ENCODE results near the gene H6PD. TPM values are rescaled to one million over a fixed set of nuclear protein-coding genes. Genes with fewer than 3 reads are reported as not detected.

Gene H6PD, protein sequence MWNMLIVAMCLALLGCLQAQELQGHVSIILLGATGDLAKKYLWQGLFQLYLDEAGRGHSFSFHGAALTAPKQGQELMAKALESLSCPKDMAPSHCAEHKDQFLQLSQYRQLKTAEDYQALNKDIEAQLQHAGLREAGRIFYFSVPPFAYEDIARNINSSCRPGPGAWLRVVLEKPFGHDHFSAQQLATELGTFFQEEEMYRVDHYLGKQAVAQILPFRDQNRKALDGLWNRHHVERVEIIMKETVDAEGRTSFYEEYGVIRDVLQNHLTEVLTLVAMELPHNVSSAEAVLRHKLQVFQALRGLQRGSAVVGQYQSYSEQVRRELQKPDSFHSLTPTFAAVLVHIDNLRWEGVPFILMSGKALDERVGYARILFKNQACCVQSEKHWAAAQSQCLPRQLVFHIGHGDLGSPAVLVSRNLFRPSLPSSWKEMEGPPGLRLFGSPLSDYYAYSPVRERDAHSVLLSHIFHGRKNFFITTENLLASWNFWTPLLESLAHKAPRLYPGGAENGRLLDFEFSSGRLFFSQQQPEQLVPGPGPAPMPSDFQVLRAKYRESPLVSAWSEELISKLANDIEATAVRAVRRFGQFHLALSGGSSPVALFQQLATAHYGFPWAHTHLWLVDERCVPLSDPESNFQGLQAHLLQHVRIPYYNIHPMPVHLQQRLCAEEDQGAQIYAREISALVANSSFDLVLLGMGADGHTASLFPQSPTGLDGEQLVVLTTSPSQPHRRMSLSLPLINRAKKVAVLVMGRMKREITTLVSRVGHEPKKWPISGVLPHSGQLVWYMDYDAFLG
- polyA plus RNA-seq (ENCODE audit: insufficient read length in 4 of 4) = 10 to 100 TPM; 34.9 to 45.8 (median 41.5) TPM

DNA sequence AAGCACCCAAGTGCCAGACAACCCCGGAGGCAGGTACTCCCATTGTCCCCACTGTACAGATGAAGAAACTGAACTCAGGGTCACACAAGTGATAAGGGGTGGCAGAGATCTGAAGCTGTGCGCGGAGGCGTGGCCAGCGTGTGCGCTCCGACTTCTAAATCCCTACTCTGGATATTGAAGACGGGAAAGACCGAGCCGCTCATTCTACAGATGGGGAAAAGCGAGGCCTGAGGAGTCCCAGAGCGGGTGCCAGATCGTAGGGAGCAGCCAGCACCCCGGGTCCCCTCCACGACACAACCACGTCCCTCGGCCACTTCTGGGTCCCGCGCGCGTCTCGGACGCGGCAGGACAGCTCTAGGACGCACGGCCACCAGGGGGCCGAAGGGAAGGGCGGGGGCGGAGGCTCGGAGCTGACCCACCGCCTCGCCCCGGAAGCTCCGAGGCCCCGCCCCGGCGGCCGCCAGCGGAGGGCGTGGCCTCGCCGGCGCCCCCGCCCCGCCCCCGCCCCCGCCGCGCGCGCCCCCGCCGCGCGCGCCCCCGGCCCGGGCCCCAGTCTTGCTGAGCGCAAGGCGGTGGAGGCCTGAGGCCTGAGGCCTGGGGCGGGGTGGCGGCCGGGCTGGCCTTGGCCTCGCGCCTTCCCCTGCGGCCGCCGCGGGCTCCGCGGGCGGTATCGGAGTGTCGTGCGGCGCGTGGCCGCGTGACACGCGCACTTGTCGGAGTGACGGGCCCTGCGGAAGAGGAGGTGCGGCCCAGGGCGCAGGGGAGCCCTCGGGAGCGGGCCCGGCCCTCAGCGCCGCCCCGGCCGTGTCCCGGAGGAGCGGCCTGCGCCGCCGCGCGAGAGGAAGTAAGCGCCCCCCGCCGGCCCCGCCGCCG, at the start of gene H6PD:
H6PD (plus strand) TSS at position 552 of the 873 bp plus-strand sequence. CDS start 10,161 bp downstream, outside the sequence.
- no peak for DNase-seq (ENCODE audit: low read depth in 4 of 4, low spot score in 2 of 4)

DNA sequence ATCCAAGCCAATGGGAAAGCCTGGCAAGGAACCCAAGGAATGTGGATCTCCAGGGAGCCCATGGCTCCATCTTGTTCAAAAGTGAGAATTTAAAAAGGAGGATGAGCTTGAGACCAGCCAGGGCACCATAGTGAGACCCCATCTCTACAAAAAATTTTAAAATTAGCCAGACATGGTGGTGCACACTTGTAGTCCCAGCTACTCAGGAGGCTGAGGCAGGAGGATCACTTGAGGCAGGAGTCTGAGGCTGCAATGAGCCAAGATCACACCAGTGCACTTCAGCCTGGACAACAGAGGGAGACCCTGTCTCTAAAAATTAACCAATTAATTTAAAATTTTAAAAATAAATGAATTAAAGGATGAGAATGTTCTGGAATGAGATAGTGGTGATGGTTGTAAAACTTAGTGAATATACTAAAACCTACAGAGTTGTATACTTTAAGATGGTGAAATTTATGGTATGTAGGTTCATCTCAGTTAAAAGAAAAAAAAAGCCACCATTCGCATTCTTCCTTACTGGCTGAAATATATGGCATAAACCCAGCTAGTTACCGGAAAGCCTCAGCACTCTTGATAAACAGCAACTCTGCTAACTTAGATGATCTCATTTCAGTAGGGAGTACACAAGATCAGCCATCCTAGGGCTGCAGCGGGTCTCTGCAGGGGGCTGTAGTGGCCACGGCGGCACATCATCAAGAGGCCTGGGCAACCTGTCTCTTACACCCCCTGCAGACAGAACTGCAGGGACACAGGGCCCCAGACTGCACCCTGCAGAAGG, 48.3 kb upstream of the H6PD start:
- no peak for DNase-seq (ENCODE audit: low read depth in 4 of 4, low spot score in 2 of 4)

DNA sequence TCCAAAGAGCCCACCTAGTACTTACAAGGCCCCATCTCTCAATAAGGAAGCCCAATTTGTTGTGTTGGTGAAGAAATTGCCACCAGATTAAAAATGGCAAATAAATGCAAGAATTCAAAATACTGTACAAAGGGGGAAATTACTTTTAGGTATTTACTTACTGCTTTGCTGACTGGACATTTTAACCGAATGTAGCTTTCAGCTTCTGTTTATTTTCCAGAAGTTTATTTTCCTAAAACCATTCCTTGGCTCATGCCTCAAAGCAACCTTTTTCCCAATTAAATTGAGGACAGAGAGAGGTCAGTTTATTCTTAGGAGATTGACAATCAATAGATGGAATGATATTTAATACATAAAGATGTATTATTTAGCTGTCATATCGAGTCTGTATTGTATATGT, 47.6 kb upstream of the H6PD start:
- DNase-seq (ENCODE audit: low read depth in 4 of 4, low spot score in 2 of 4) = no peak

DNA sequence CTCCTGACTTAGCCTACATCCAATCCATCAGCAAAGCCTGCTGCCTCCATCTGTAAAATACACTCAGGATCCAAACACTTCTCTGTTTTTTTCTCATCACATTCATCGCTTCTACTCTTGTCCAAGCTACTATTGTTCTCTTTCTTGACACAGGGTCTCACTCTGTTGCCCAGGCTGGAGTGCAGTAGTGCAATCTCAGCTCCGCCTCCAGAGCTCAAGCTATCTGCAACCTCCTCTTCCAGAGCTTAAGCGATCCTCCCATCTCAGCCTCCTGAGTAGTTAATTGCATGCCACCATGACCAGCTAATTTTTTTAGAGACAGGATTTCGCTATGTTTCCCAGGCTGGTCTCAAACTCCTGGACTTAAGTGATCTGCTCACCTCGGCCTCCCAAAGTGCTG, 44.3 kb upstream of the H6PD start:
- no peak for DNase-seq (ENCODE audit: low read depth in 4 of 4, low spot score in 2 of 4)

DNA sequence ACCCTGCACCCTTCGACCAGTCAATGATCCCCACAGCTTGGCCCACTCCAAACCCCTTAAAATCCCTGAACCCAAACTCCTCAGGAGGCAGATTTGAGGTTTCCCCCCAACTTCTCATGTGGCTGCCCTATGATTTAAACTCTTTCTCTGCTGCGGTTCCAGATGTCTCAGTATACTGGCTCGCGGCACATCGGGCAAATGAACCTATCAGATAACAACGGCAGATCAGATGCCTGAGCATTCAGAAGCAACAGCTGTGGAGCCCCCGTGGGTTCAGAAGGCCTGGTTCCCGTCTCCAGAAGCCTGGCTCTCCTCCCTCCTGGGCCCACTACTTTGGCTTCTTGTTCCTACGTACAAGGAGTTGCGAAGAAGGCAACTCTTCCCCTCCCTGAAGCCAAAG, 43.3 kb upstream of the H6PD start:
- no peak for DNase-seq (ENCODE audit: low read depth in 4 of 4, low spot score in 2 of 4)

DNA sequence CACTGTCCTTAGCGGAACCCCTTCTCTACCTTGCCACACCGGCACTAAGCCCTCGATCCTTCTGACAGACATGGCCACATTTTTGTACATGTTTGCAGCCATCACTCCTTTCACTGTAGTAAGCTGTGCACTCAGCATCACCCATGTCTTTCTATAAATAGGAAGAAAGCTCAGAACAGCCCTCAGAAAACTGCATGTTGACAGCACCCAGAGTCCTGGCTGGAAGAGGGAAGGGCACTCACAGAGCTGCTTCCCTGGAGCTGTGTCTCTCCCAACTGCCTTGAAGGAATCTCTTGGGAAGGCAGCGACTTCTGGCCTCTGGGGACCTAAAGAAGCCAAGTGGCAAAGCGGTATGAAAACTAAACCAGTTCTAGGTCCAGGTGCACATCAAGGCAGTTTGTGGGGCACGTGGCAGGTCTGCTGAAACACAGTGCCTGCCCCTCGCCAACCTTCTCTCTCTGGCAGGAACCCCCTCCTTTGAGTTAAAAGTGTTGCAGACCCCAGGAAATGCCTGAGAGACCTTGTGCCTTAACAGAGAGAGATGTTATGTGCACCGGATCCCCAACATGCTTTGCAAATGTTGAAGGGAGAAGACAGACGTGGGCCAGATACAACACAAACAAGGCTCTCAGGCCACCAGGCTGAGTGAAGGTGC, 41.9 kb upstream of the H6PD start:
- no peak for DNase-seq (ENCODE audit: low read depth in 4 of 4, low spot score in 2 of 4)

DNA sequence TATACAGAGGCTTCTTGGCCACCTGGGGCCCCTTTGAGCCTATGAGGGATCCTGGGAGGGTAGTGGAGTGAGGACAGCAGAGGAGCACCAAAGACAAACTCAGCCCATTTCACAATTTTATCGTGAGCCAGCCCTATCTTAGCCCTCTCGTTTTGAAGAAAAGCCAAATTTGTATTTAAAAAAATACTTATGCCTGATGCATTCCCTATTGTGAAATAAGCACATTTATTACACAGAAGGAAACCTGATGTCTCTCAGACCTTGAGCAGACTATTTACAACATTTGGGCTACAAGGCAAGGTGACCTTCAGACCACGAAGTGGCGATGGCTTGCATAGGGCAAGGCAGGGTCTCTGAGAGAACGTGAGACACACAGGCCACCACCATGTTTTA, 41.3 kb upstream of the H6PD start:
- no peak for DNase-seq (ENCODE audit: low read depth in 4 of 4, low spot score in 2 of 4)

DNA sequence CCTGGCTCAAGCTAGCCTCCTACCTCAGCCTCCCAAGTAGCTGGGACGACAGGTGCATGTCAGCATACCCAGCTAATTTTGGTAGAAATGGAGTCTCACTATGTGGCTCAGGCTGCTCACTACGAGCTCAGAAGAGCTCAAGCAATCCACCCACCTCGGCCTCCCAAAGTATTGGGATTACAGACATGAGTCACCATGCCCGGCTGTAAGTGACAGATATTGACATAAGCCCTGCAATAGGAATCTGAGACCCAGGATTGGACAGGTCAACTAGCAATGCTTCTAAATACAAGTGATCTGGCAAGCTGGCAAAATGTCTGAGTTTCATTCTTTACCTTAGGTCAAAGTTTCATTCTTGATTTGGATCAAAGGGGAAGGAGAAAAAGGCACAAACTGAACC, 40.5 kb upstream of the H6PD start:
- no peak for DNase-seq (ENCODE audit: low read depth in 4 of 4, low spot score in 2 of 4)

DNA sequence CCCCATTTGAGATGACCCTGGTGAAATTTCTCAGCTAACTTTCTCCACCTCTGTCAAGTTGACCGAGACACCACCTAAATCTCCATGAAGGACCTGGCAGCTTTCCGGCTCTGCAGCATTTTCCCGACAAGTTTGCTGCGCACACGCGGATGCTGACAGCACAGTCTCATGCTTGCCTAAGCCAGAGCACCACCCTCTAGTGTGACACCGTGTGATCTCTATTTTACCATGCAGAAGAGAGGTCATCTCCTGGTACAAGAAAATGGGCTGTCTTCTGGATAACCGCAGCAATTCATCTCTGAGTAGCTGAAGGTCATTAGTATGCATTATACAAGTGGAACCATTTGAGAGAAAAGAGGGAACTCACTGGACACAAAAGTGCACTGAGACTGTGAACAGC, 38.9 kb upstream of the H6PD start:
- no peak for DNase-seq (ENCODE audit: low read depth in 4 of 4, low spot score in 2 of 4)

DNA sequence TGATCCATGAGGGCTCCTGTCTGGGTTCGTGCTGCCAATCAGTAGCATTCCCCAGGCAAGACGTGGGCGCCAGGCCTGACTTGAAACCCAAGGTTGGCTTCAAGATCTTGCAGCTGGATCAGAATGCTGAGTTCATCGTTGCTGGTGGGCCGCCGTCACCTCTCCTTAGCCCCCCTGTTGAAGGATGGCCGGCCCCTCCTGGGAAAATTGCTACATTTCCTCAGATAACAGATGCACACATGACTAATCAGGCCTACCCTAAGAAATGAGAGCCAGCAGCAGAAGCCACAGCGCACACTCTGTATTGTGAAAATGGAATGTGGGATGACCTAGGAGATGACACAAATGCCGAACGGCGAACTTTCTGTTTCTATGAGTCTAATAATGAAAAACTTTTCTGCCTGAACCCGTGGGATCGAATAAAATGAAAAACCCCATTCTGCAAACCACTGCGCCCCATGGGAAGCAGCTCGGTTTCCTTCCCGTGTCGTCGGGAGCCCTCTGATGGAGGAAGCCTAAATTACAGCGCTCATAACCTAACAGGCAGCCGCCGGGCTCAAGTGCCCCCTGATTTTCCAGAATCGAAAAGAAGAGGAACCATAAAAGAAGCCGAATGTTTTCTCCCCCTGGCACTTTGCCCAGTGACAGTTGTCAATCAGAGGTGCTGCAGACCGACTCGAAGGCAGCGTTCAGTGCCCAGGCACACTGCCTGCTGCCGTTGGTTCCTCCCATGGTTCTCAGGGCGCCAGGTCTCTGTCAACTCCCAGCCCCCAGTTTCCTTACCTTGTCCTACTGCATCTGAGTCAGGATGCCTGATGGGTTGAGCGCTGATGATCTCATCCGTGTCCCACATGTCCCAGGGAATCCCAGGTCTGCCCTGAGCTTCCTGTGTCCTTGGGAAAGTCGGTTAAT, 38.2 kb upstream of the H6PD start:
- DNase-seq (ENCODE audit: low read depth in 4 of 4, low spot score in 2 of 4) = no peak

DNA sequence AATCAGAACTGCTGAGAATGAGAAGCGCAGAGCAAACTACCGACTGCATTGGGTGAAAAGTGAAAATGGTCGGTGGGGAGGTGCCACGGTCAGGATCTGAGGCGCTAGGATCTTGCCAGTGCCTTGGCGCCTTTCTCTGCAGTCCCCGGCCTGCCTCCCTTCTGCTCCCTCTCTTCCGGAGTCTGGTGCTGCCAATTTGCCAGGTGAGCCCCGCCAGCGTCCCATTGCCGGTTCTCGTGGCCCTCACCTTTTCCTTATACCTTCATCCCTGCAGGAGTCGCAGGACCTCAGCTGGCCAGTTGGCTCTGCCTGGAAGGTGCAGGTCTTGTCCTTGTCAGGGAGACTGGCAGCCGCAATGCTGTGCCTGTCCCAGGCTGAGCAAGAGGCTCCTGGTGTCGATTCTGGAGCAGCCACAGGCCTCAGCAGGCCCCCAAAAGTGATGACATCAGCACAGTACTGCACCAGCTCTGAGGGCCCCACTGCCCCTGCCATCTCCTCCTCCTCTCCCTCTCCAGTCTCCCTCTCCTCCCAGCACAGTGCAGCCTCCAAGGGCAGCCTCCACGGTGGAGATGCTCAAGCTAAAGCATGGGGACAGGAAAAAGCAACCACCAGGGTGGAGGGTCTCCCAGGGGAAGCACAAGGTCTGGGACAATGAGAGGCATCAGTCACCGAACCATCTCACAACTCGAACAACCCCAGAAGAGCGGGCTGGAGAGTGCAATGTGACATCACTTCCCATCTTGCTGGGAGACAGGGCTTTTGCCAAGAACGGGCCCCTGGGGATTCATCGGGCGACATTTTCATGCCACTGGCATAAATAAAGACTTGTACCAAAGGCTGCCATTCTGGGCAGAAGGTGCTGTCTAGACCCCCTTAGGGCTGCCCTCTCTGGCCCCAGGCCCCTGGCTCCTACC, 37.1 kb upstream of the H6PD start:
- DNase-seq (ENCODE audit: low read depth in 4 of 4, low spot score in 2 of 4) = no peak

DNA sequence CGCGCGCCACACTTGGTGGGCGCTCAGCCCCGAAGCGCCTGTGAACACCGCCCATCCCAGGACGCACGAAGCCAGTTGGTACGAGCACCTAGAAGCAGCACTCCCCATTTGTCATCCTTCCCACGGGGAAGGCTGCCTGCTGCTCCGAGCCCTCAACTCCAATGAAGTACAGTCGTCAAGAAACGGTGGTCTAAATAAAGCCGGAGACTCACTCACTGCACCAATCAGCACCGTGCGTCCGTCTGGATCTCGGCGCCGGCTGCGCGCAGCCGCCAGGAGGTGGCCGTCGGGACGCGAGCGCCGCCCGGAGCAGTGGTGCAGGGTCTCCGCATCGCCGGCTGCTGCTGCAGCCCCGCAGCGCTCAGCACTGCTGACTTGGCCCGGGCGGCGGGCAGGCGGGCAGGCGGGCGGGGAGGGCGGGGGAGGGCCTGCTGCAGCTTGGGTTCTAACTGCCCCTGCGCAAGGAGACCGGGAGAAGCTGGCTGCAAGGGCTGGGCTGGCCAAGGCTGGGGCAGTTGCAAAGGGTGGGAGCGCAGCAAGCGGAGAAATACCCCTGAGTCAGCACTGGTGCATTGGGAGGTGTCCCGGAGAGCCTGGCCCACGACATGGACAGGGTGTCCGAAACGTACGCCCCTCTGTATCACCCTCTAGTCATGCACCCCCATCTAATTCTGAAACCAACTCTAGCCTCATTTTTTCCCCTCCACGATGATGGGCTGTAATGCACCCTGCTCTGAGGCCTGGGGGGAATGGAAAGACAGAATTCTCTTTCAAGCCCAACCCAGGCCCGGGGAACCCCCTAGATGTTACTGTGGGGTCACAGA, 35.8 kb upstream of the H6PD start:
- DNase-seq (ENCODE audit: low read depth in 4 of 4, low spot score in 2 of 4) = no peak

DNA sequence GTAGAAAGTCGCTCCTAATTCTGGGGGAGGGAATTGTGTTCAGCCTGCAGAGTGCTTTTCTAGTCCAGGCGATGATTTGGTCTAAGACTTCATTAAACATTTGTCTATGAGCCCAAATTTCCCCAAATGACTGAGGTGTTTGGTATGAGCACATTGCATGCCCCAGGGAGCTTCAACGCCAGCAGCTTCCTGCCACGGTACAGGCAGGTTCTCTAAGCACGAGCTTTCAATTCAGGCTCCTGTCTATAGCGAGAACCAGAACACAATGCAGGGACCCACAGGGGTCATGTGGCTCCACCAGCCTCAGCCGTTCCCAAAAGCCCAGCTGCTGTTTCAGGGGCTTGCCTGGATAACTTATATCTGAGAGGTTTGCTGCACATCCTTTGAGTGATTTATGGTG, 34.1 kb upstream of the H6PD start:
- no peak for DNase-seq (ENCODE audit: low read depth in 4 of 4, low spot score in 2 of 4)

DNA sequence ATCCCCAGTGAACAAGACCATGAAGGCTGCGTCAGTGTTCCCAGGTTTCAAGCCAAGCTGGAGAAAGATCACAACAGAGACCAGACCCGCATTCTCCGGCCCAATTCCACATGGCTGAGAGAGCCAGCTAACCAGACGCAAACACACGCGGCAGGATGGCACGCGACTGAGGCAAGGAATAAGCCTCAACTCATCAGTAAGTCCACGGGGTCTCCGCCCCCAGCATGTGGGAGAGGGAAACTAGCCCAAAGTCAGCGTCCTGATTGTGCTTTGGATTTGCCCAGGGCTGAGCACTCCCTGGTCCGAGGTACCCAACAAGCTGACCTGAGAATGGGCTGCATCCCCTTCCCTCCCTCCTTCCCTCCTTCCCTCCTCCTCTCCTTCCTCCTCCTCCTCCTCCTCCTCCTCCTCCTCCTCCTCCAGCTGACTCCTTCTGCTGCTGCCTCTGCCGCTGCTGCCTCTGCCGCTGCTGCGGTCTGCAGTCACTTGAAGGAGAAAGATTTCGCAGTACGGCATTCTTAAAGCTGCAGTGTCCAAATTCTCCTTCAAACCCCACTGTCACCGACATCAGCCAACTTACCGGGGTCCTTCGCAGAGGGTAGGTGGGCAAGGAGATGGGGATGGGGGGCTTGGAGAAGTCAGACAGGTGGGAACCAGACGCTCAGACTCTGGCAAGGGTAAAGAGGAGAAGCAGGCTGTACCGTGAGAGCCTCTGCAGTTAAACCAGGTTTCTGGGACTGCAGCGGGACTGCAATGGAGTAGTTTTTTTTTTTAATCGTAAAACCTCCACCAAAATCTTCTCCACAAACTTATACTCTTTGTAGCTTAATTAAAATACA, 33.0 kb upstream of the H6PD start:
- no peak for DNase-seq (ENCODE audit: low read depth in 4 of 4, low spot score in 2 of 4)

DNA sequence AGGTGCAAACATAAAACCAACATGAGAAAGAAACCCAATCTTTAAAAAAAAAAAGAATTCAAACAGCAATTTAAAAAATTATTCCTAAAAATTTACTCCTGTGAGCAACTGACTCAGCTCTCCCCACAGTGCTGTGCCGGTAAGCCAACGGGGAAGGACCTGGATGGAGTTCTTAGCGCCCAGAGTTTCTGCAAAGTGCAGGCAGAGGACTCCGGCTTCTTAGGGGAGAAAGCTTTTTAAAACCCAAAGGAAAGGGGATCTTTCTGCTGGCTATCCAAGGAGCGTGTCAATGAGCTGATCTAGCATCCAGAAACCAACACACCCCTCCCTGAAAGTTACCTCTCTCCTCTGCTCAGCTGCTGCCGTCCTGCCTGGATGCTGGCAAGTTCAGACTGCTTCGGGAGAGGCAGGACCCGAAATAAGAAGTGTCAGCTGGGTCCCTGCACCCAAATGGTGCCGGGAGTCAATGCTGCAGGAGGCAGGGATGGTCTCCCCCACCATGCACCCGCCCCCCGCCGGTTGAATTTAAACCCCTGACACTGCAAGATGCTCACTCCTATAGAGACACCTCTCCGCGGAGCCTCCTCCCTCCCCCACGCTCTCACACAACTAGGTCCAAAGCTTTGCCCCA, 32.2 kb upstream of the H6PD start:
- no peak for DNase-seq (ENCODE audit: low read depth in 4 of 4, low spot score in 2 of 4)
